HEK293 (cell line): Measurements from ENCODE around the gene TTLL9.

Experiments
- CTCF ChIA-PET: fragments of 350-600 bp; formaldehyde crosslinking; extraction: SDS; loops from one replicate; lab custom pipeline; 2021; ENCODE audit warnings: antibody characterized with exemption; lab: Yijun Ruan, JAX
- POLR2A ChIA-PET: fragments of 300-600 bp; formaldehyde crosslinking; extraction: SDS; loops from one replicate; lab custom pipeline; 2020; ENCODE audit warnings: antibody characterized with exemption, inconsistent platforms; lab: Yijun Ruan, JAX
- H3K27ac ChIP-seq: fragments of 200-500 bp; sonication (Bioruptor generic); 2 replicates; pipeline ENCODE4 v1.5.1; 2014; ENCODE audit warnings: low read depth, low read length, control low read depth, inconsistent platforms; ENCODE audit errors: extremely low read depth
- H3K36me3 ChIP-seq, 2 experiments: fragments of 200-500 bp in 1 of 2; sonication (Bioruptor generic) in 1 of 2; 1 replicate in 1 of 2; 2 replicates in 1 of 2; pipeline ENCODE4 v1.5.1; 2014 to 2017; ENCODE audit warnings: inconsistent platforms in 2 of 2, low read length in 2 of 2; ENCODE audit not compliant: control insufficient read depth in 2 of 2, insufficient read depth in 1 of 2
- H3K4me1 ChIP-seq: fragments of 200-500 bp; sonication (Bioruptor generic); 2 replicates; pipeline ENCODE4 v1.5.1; 2014; ENCODE audit warnings: mild to moderate bottlenecking, low read length, inconsistent platforms; ENCODE audit not compliant: control insufficient read depth, insufficient read depth
- H3K4me3 ChIP-seq: 2 replicates; pipeline ENCODE4 v1.5.1; 2011; ENCODE audit warnings: low read depth, mild to moderate bottlenecking, control low read depth, low read length, moderate library complexity
- H3K9me3 ChIP-seq: fragments of 200-500 bp; sonication (Bioruptor generic); 2 replicates; pipeline ENCODE4 v1.5.1; 2014; ENCODE audit warnings: low read depth, low read length, inconsistent platforms; ENCODE audit not compliant: control insufficient read depth, insufficient read depth
- RBAK ChIP-seq: fragments of 450-650 bp; formaldehyde crosslinking; IDR thresholded peaks from 2 replicates; pipeline ENCODE4 v1.5.1; 2016; ENCODE audit warnings: missing biosample characterization, missing genetic modification characterization
- ZBTB26 ChIP-seq: fragments of 450-650 bp; formaldehyde crosslinking; optimal IDR thresholded peaks from 2 replicates; pipeline ENCODE3; 2016; ENCODE audit warnings: missing biosample characterization, mild to moderate bottlenecking, missing genetic modification characterization
- ZFP3 ChIP-seq: fragments of 450-650 bp; formaldehyde crosslinking; IDR thresholded peaks from 2 replicates; pipeline ENCODE4 v1.5.1; 2016; ENCODE audit warnings: low read depth, missing biosample characterization, missing genetic modification characterization
- ZIC2 ChIP-seq: fragments of 450-650 bp; formaldehyde crosslinking; IDR thresholded peaks from 2 replicates; pipeline ENCODE4 v1.5.1; 2016; ENCODE audit warnings: missing biosample characterization, missing genetic modification characterization
- ZNF121 ChIP-seq: fragments of 450-650 bp; formaldehyde crosslinking; IDR thresholded peaks from 2 replicates; pipeline ENCODE4 v1.5.1; 2016; ENCODE audit warnings: missing biosample characterization, missing genetic modification characterization
- ZNF341 ChIP-seq: fragments of 450-650 bp; formaldehyde crosslinking; IDR thresholded peaks from 2 replicates; pipeline ENCODE4; 2016; ENCODE audit warnings: low read depth, missing biosample characterization, missing genetic modification characterization
- ZNF37A ChIP-seq: fragments of 450-650 bp; IDR thresholded peaks from 2 replicates; pipeline ENCODE4 v1.5.1; 2018; ENCODE audit warnings: missing biosample characterization, missing genetic modification characterization
- ZNF560 ChIP-seq: fragments of 450-650 bp; formaldehyde crosslinking; IDR thresholded peaks from 2 replicates; pipeline ENCODE4 v1.5.1; 2017; ENCODE audit warnings: missing biosample characterization, missing genetic modification characterization, borderline replicate concordance
- ZNF621 ChIP-seq: fragments of 450-650 bp; formaldehyde crosslinking; IDR thresholded peaks from 2 replicates; pipeline ENCODE4 v1.5.1; 2017; ENCODE audit warnings: missing biosample characterization, missing genetic modification characterization
- ZNF670 ChIP-seq: fragments of 450-650 bp; formaldehyde crosslinking; IDR thresholded peaks from 2 replicates; pipeline ENCODE4 v1.5.1; 2016; ENCODE audit warnings: missing biosample characterization, missing genetic modification characterization, low read depth
- ZNF768 ChIP-seq: fragments of 450-650 bp; formaldehyde crosslinking; IDR thresholded peaks from 2 replicates; pipeline ENCODE4 v1.5.1; 2018; ENCODE audit warnings: missing biosample characterization, mild to moderate bottlenecking, missing genetic modification characterization
- TF ChIP-seq, protein P1 (sequence below): fragments of 450-650 bp; formaldehyde crosslinking; IDR thresholded peaks from 2 replicates; pipeline ENCODE4 v1.5.1; 2016; ENCODE audit warnings: missing biosample characterization, missing genetic modification characterization
- TF ChIP-seq, protein P2 (sequence below): fragments of 450-650 bp; IDR thresholded peaks from 2 replicates; pipeline ENCODE4 v1.5.1; 2018; ENCODE audit warnings: missing biosample characterization, missing genetic modification characterization
- TF ChIP-seq, protein P3 (sequence below): fragments of 450-650 bp; formaldehyde crosslinking; IDR thresholded peaks from 2 replicates; pipeline ENCODE4 v1.5.1; 2017; ENCODE audit warnings: missing biosample characterization, missing genetic modification characterization

TTLL9 gene

GRCh38 chr20:31910071-31910803 is 39.8 kb downstream of the TTLL9 start:
- no peak overlapping the region for H3K27ac ChIP-seq
- no peaks in the 10 kb centered on the region for H3K36me3 ChIP-seq
- ChIA-PET CTCF (interaction anchor here (0.5 to 1.2 kb wide), 3 partner anchors 64 to 163 kb away, joined by 3 to 6 read pairs (median 4); no protein-coding TSS in a partner anchor), POLR2A (no interaction called here)
- H3K4me3 ChIP-seq: no peak overlapping the region
- H3K9me3 ChIP-seq: no peaks in the 10 kb centered on the region
- TF ChIP-seq ZNF560 (tag by site-specific recombination) (no peak), ZNF768 (tag by site-specific recombination) (no peak), ZNF670 (tag by site-specific recombination) (no peak), ZFP3 (tag by site-specific recombination) (no peak), ZNF621 (no peak), RBAK (no peak), ZNF37A (tag by site-specific recombination) (no peak), ZBTB26 (tag by site-specific recombination) (no peak)
- TF ChIP-seq, protein P1, sequence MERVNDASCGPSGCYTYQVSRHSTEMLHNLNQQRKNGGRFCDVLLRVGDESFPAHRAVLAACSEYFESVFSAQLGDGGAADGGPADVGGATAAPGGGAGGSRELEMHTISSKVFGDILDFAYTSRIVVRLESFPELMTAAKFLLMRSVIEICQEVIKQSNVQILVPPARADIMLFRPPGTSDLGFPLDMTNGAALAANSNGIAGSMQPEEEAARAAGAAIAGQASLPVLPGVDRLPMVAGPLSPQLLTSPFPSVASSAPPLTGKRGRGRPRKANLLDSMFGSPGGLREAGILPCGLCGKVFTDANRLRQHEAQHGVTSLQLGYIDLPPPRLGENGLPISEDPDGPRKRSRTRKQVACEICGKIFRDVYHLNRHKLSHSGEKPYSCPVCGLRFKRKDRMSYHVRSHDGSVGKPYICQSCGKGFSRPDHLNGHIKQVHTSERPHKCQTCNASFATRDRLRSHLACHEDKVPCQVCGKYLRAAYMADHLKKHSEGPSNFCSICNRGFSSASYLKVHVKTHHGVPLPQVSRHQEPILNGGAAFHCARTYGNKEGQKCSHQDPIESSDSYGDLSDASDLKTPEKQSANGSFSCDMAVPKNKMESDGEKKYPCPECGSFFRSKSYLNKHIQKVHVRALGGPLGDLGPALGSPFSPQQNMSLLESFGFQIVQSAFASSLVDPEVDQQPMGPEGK (tag by site-specific recombination): no peak
- H3K4me1 ChIP-seq: peaks cover 9% of the 10 kb centered on the region

GRCh38 chr20:31913431-31914157 is 43.2 kb downstream of the TTLL9 start:
- ChIA-PET POLR2A (no interaction called here), CTCF (interaction anchor here (0.7 to 1.3 kb wide), 3 partner anchors 26 to 673 kb away, joined by 3 to 4 read pairs (median 3); no protein-coding TSS in a partner anchor)
- TF ChIP-seq ZNF341 (tag by site-specific recombination): 0 out of 2 replicates have a peak, but pooled peaks have one; percentile 11
- TF ChIP-seq ZIC2 (tag by site-specific recombination): no peak
- TF ChIP-seq, protein P2, sequence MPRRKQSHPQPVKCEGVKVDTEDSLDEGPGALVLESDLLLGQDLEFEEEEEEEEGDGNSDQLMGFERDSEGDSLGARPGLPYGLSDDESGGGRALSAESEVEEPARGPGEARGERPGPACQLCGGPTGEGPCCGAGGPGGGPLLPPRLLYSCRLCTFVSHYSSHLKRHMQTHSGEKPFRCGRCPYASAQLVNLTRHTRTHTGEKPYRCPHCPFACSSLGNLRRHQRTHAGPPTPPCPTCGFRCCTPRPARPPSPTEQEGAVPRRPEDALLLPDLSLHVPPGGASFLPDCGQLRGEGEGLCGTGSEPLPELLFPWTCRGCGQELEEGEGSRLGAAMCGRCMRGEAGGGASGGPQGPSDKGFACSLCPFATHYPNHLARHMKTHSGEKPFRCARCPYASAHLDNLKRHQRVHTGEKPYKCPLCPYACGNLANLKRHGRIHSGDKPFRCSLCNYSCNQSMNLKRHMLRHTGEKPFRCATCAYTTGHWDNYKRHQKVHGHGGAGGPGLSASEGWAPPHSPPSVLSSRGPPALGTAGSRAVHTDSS (tag by site-specific recombination): peak; percentile 60
- Histone ChIP-seq H3K27ac (no peak overlapping the region), H3K36me3 (no peaks in the 10 kb centered on the region), H3K9me3 (no peaks in the 10 kb centered on the region), H3K4me1 (peaks cover 9% of the 10 kb centered on the region), H3K4me3 (no peak overlapping the region)

GRCh38 chr20:31914170-31914569 is 43.7 kb downstream of the TTLL9 start:
- ChIA-PET CTCF (interaction anchor here (0.7 kb wide), 1 partner anchor 672 kb away, joined by 3 read pairs; no protein-coding TSS in a partner anchor), POLR2A (no interaction called here)
- H3K9me3 ChIP-seq: no peaks in the 10 kb centered on the region
- no peak overlapping the region for H3K4me3 ChIP-seq
- peaks cover 9% of the 10 kb centered on the region for H3K4me1 ChIP-seq
- no peak overlapping the region for H3K27ac ChIP-seq
- no peaks in the 10 kb centered on the region for H3K36me3 ChIP-seq
- no peak for TF ChIP-seq ZNF121 (tag by site-specific recombination)
- TF ChIP-seq, protein P3, sequence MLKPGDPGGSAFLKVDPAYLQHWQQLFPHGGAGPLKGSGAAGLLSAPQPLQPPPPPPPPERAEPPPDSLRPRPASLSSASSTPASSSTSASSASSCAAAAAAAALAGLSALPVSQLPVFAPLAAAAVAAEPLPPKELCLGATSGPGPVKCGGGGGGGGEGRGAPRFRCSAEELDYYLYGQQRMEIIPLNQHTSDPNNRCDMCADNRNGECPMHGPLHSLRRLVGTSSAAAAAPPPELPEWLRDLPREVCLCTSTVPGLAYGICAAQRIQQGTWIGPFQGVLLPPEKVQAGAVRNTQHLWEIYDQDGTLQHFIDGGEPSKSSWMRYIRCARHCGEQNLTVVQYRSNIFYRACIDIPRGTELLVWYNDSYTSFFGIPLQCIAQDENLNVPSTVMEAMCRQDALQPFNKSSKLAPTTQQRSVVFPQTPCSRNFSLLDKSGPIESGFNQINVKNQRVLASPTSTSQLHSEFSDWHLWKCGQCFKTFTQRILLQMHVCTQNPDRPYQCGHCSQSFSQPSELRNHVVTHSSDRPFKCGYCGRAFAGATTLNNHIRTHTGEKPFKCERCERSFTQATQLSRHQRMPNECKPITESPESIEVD (tag by site-specific recombination): peak; percentile 66
